NCI-H1417 (cell line): ENCODE results near the gene CFAP157.
A peak's percentile ranks its signal among the peaks of the same experiment; 100 is the strongest.

Experiments used
- DNase-seq, 3 experiments: peaks; one replicate each; lab custom pipeline; 2025; lab: John Stamatoyannopoulos, UW

Gene CFAP157

GRCh38 chr9:127715470-127716337 lies 8.9 kb downstream of the CFAP157 start, which contains the start of the genes PTRH1 and TTC16:
TSS of gene PTRH1 (minus strand) at chr9:127715663. CDS start at chr9:127715639, 24 bp downstream.
TSS of gene TTC16 (plus strand) at chr9:127716079. CDS start at chr9:127716146, 67 bp downstream.
- peak; percentile 88 to 98 (median 97) for DNase-seq

- no peak for DNase-seq
Observed at GRCh38 chr9:127716412-127716811, 9.6 kb downstream of the CFAP157 start.

GRCh38 chr9:127717766-127718165 lies 11.0 kb downstream of the CFAP157 start:
- peak in 1 of 3 experiments; percentile 10 for DNase-seq

- DNase-seq: peak in 2 of 3 experiments; percentile 47 to 48
Observed at GRCh38 chr9:127720031-127720864, 13.5 kb downstream of the CFAP157 start.

- DNase-seq: no peak
Observed at GRCh38 chr9:127720865-127721227, 14.1 kb downstream of the CFAP157 start.

GRCh38 chr9:127721391-127721821 lies 14.6 kb downstream of the CFAP157 start:
- peak in 2 of 3 experiments; percentile 91 to 97 for DNase-seq

GRCh38 chr9:127722055-127722745 lies 15.4 kb downstream of the CFAP157 start:
- DNase-seq: peak in 2 of 3 experiments; percentile 91 to 97

GRCh38 chr9:127723013-127723412 lies 16.2 kb downstream of the CFAP157 start:
- DNase-seq: no peak

GRCh38 chr9:127723444-127723843 lies 16.7 kb downstream of the CFAP157 start:
- DNase-seq: peak in 1 of 3 experiments; percentile 69

- DNase-seq: peak in 2 of 3 experiments; percentile 83
Observed at GRCh38 chr9:127724012-127724411, 17.2 kb downstream of the CFAP157 start.

- peak in 1 of 3 experiments; percentile 18 for DNase-seq
Observed at GRCh38 chr9:127726871-127727270, 20.1 kb downstream of the CFAP157 start.

- DNase-seq: no peak
Observed at GRCh38 chr9:127728808-127729207, 22.0 kb downstream of the CFAP157 start.

- DNase-seq: no peak
Observed at GRCh38 chr9:127729522-127730256, 22.9 kb downstream of the CFAP157 start.

GRCh38 chr9:127730262-127730661 lies 23.5 kb downstream of the CFAP157 start:
- DNase-seq: no peak

GRCh38 chr9:127730799-127731410 lies 24.1 kb downstream of the CFAP157 start:
- no peak for DNase-seq

- DNase-seq: no peak
Observed at GRCh38 chr9:127731938-127732337, 25.1 kb downstream of the CFAP157 start.

GRCh38 chr9:127732444-127732843 lies 25.7 kb downstream of the CFAP157 start:
- no peak for DNase-seq

- no peak for DNase-seq
Observed at GRCh38 chr9:127733614-127734013, 26.8 kb downstream of the CFAP157 start.

GRCh38 chr9:127734247-127734746 lies 27.5 kb downstream of the CFAP157 start:
- peak in 2 of 3 experiments; percentile 55 to 65 for DNase-seq

- DNase-seq: peak; percentile 92 to 99 (median 99)
Observed at GRCh38 chr9:127734747-127735529, 28.1 kb downstream of the CFAP157 start, which contains the start of gene TOR2A. TSS of gene TOR2A (minus strand) at chr9:127735294. CDS start at chr9:127735270, 24 bp downstream.
